Measurements from ENCODE around the gene RDM1. TPM values are rescaled to one million over a fixed set of nuclear protein-coding genes. Genes with fewer than 3 reads are reported as not detected.
"Not testable (repeated sequence)": the region's sequence is repeated elsewhere in the genome, so short reads cannot be mapped to it uniquely, and the experiment has no call there.

The RDM1 gene
- total RNA-seq, 4 donors from 2014 or later: not detected

DNA sequence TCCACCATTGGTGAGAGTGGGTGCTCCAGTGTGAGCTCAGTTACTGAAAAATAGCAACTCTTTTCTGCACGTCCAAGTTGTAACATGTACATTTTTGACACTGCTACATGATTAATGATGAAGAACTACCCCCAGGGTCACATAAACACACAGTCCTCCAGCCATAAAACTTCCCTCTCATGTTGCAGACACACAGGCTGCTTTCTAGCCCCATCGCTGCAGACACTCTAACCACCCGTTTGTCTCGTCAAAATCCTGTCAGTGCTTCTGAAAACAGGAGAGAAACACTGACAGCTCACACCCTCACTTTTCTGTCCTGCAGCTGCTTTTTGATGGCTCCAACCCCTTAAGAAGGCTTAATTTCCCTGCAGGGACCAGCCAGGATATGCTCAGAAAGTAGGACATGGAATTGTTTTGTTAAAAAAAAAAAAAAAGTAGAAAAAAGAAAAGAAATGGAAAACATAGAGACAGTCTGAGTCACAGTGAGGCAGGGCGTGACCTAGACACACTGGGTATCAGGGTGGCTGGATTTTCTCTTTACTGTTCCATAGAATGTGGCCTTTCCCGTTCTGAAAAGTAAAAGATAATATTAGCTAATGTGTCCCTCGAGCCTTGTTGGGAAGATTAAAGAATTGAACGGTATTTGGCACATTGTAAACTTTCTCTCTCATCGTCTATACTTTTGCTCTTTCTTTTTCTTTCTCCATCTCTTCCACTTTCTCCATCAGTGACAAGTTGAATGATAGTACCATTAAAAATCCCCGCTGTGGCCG lies 29.7 kb downstream of the RDM1 start:
- Histone ChIP-seq H3K4me3 (no peak overlapping the region), H3K9me3 (no peaks in the 10 kb centered on the region), H3K4me1 (no peaks in the 10 kb centered on the region), H3K36me3 (no peaks in the 10 kb centered on the region), H3K27me3 (peaks cover 0 to 4% (median 0%) of the 10 kb centered on the region in 3 donors), H3K27ac (no peak overlapping the region)
- no peak for ATAC-seq
- in situ Hi-C loops (cut with MboI; ENCODE audit: low sequenced_read_pairs in 4 of 4): no loop called here
- intact Hi-C loops (cut with DNase I; ENCODE audit: low total_unique reads): no loop called here
- DNase-seq: no peak
- TF ChIP-seq CTCF (IDR thresholded peaks at IDR 0.05 in 4 of 5, conservative IDR thresholded peaks at IDR 0.05 in 1 of 5) (no peak), POLR2A (IDR thresholded peaks at IDR 0.05) (no peak)

DNA sequence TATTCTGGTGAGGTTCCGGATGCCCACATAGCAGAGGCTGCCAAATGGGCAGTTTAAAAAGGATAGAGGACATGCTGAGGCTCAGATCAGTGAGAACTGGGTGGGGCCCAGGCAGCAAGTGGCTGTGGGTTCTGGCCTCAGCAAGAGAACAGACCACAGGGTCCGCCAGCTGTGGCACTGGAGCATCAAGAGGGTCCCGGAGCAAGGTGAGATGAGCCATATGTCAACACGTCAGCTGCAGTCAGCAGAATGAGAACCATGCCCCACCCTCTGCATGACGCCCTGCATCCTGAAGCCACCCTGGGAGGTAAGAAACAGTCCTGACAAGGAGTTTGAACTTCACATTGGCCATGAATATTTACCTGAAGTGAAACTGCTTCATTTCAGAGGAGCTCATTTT lies 30.3 kb downstream of the RDM1 start:
- intact Hi-C loops (cut with DNase I; ENCODE audit: low total_unique reads): no loop called here
- no peak for DNase-seq
- Histone ChIP-seq H3K27ac (no peak overlapping the region), H3K9me3 (no peaks in the 10 kb centered on the region), H3K4me1 (no peaks in the 10 kb centered on the region), H3K36me3 (no peaks in the 10 kb centered on the region), H3K27me3 (peaks cover 0 to 4% (median 0%) of the 10 kb centered on the region in 3 donors), H3K4me3 (no peak overlapping the region)
- TF ChIP-seq POLR2A (IDR thresholded peaks at IDR 0.05) (no peak), CTCF (IDR thresholded peaks at IDR 0.05 in 4 of 5, conservative IDR thresholded peaks at IDR 0.05 in 1 of 5) (no peak)
- in situ Hi-C loops (cut with MboI; ENCODE audit: low sequenced_read_pairs in 4 of 4): no loop called here
- no peak for ATAC-seq

DNA sequence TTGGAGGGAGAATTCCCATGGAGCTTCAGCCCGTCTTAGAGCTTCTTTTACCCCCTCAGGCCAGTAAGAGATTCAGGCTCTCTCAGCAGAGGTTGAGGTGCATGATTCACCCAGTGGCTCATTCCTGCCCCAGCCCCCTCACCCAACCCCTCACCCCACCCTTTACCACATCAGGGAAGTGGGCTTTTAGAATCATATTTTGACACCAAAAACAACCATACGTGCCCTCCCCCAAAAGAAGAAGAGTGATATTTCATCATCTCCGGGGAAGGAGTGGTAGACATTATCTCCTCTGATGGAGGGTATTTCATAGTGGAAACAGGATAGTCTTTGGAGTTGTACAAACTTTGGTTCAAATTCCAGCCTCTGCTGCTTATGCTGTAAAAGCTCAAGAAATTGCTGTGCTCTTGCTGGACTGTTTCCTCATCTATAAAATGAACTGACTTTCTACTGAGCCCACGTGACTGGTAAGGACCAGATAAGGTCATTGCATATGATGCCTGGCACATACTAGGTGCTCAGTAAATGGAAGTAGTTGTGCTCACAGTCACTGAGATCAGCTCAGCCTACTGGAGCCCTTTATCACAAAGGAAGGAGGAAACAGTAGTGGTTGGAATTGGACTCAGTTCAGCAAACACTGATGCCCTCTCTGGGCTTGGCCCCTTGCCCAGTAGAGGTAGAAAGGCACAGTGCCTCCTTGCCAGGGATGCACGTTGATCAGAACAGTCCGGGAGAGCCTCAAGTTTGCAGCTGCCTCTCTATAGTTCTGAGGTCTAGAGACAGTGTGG lies 32.1 kb downstream of the RDM1 start:
- Histone ChIP-seq H3K9me3 (no peaks in the 10 kb centered on the region), H3K36me3 (no peaks in the 10 kb centered on the region), H3K27ac (no peak overlapping the region), H3K4me3 (no peak overlapping the region), H3K4me1 (no peaks in the 10 kb centered on the region), H3K27me3 (peaks cover 0 to 4% (median 0%) of the 10 kb centered on the region in 3 donors)
- intact Hi-C loops (cut with DNase I; ENCODE audit: low total_unique reads) (no loop called here), in situ Hi-C loops (cut with MboI; ENCODE audit: low sequenced_read_pairs in 4 of 4) (no loop called here)
- TF ChIP-seq POLR2A (IDR thresholded peaks at IDR 0.05): no peak
- no peak for TF ChIP-seq CTCF (IDR thresholded peaks at IDR 0.05 in 4 of 5, conservative IDR thresholded peaks at IDR 0.05 in 1 of 5)
- no peak for ATAC-seq
- DNase-seq: no peak

DNA sequence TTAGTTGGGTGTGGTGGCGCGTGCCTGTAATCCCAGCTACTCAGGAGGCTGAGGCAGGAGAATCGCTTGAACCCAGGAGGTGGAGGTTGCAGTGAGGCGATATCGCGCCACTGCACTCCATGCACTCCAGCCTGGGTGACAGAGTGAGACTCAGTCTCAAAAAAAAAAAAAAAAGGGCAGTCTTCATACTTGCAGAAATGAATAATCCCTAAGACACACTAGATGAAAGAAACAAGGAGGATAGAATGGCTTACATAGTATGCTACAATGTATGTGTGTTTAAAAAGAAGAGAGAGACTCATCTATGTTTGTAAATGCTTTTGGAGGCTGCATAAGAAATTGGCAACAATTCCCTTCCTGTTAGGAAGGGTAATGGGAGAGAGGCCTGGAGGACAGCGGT lies 32.8 kb downstream of the RDM1 start:
- intact Hi-C loops (cut with DNase I; ENCODE audit: low total_unique reads); H3K4me1 ChIP-seq; H3K27me3 ChIP-seq; in situ Hi-C loops (cut with MboI; ENCODE audit: low sequenced_read_pairs in 4 of 4); H3K4me3 ChIP-seq; DNase-seq; H3K9me3 ChIP-seq; H3K36me3 ChIP-seq; ATAC-seq; H3K27ac ChIP-seq: not testable (repeated sequence)

Data from gastrocnemius medialis (tissue), 4 donors.